Measurements from ENCODE around the gene DENND2A.
"Not testable (repeated sequence)": the region's sequence is repeated elsewhere in the genome, so short reads cannot be mapped to it uniquely, and the experiment has no call there.

Gene DENND2A

DNA sequence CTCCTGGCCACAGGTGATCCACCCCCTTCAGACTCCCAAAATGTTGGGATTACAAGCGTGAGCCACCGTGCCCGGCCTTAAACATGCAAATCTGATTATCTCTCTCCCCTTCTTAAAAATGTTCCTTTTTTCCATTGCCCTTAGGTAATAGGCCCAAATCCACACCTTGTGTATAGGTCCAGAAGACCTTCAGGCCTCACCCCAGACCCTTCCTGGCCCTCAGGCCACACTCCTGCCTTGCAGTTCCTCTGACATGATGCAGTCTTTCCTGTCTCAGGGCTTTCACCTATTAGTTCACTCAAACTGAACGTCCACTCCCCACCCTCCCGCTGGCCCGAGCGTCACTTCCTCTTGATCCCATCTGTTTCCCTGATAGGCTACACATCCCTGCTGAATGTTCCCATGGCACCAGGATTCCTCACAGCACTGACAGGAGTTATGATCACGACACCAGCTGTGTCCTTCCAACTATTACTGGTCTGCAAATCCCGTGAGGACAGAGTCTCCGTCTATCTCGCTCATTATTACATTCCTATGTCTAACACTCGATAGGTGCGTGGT lies 46.4 kb downstream of the DENND2A start:
- H3K27ac ChIP-seq = no peak overlapping the region
- DNase-seq (ENCODE audit: low read depth, low spot score) = no peak

DNA sequence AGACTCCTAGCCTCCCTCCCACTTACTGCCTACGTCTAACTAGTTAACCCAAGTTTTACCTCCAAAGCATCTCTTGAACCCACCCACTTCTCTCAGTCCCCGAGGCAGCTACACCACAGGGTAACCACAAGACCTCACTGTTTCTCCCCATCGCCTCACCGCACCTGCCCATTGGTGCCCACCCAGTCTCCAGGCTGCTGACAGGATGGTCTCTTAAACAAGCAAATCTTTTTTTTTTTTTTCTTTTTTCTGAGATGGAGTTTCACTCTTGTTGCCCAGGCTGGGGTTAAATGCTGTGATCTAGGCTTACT lies 47.0 kb downstream of the DENND2A start:
- DNase-seq (ENCODE audit: low read depth, low spot score) = no peak
- no peak overlapping the region for H3K27ac ChIP-seq

DNA sequence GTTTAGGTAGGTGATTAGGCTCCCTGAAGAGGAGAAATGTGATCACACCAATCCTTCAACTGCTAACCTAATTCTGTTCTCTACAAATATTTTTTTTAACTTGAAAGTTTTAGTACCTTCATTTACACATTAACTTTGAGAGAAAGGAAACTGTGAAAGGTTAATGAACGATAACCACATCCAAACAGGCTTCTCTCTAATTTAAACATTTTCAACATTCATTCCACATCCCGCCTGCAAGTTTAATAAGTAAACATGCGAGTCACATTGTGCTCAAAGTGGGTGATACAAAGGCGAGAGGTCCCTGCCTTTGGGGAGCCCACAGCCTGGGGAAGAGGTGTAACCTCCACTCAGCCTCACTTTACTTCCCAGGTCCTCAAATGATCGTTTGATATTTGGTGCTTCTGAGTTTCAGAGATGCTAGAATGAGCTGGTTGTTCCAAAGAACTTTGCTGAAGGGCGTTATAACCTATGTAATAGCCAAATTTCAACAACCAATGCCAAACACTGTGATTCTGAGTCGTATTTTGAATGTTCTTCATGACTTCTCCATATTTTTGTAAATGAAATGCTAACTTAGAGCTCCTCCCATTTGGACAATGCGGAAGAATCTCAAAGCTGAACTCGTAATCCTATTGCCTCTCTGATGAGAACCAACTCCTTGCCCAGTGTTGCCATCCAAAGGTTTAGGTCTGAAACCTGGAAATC lies 47.5 kb downstream of the DENND2A start:
- no peak for DNase-seq (ENCODE audit: low read depth, low spot score)
- H3K27ac ChIP-seq = no peak overlapping the region

DNA sequence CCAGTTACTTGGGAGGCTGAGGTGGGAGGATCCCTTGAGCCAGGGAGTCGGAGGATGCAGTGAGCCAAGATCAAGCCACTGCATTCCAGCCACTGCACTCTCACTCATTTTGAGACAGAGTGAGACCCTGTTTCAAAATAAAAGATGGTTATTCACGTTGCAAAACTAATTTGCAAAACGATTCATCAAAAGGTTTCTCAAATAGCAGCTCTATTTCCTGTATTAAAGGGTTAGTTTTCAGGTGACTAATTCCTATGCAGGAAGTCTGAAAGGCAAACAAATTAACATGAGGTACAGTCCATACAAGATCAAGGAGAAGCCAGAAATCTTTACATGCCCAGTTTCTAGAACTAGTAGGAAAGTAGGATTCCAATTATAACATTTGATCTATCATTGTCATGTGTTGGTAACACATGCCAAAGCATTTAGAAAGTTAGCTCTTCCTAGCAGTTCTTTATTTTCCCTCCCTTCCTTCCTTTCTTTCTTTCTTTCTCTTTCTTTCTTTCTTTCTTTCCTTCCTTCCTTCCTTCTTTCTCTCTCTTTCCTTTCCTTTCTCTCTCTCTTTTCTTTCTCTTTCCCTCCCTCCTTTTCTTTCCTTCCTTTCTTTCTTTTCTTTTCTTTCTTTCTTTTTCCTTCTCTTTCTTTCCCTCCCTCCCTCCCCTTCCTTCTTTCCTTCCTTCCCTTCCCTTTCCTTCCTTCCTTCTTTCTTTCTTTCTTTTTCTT lies 49.3 kb downstream of the DENND2A start:
- DNase-seq (ENCODE audit: low read depth, low spot score) = no peak
- H3K27ac ChIP-seq = no peak overlapping the region

DNA sequence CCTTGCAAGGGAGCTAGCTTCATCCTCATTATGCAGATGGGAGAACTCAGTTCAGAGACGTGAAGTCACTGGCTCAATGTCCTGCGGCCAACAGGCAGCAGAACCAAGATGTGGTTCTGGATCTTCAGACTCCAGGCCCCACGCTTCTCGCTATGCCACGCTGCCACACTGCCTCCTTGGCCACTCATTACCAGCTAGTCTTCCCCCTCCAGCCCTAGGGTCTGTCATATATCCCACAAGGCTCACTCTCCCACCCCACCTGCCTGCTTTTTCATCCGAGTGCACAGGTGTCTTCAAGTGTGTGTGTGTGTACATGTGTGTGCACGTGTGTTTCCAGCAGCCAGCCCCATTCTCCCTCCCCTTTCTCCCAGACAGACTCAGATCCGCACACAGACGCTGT lies 53.4 kb downstream of the DENND2A start:
- no peak overlapping the region for H3K27ac ChIP-seq
- DNase-seq (ENCODE audit: low read depth, low spot score) = no peak

DNA sequence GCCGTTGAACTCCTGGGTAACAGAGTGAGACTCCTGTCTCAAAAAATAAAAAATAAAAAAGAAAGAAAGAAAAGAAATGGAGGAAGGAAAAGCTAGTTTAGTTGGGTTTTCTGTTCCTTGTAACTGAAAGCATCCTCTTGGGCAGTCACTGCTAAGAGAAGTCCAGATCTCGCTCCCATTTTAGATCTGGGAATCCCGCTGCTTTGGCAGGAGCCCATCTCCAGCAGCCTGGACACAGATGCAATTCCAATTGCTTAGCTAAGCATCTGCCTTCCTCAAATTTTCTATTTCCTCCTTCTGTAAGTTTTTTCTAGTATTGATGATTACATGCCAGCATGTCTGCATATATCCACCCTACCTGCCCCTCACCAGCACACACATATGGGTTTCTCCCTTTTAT lies 54.1 kb downstream of the DENND2A start:
- no peak for DNase-seq (ENCODE audit: low read depth, low spot score)
- H3K27ac ChIP-seq = no peak overlapping the region

DNA sequence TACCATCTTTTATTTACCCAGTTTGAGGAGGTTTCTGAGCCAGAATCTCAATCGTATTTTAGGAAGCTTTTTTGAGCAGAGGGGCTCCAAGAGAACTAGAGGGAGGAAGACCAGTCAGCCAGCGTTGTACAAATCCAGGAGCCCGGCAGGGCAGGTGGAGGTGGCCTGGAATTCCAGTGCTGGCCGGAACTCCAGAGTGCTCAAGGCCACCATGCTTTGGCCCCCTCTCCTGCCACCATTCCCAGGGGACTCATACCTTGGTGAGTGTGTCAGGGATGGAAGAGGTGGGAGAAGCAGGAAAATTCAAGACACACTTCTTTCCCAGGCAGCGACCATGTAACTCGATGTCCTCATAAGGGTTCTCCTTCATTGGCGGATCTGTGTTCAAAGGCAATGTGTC lies 55.3 kb downstream of the DENND2A start:
- H3K27ac ChIP-seq = no peak overlapping the region
- DNase-seq (ENCODE audit: low read depth, low spot score) = no peak

DNA sequence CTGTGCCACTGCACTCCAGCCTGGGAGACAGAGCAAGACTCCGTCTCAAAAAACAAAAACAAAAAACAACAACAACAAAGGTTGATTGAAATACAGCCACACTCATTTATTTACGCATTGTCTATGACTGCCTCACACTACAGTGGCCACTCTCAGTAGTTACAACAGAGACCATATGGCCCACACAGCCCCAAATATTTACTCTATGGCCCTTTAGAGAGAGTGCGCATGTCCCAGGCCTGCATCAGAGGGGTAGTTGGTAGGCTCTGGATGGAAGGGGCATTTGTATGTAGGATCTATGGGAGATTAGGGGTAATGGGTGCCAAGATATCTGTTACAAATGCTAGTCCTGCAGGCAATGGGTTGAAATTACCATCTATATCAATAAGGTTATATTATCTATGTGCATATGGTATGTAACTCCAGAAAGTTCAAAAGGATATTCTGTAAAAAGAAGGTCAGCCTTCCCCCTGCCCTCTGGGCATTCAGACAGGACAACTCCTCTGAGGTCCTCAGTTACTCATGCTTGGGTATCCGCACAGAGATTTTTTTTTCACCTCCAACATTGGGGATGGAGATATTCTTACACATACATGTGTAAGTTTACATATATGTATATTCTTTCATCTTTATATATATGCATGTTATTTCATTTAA lies 56.3 kb downstream of the DENND2A start:
- no peak overlapping the region for H3K27ac ChIP-seq
- no peak for DNase-seq (ENCODE audit: low read depth, low spot score)

DNA sequence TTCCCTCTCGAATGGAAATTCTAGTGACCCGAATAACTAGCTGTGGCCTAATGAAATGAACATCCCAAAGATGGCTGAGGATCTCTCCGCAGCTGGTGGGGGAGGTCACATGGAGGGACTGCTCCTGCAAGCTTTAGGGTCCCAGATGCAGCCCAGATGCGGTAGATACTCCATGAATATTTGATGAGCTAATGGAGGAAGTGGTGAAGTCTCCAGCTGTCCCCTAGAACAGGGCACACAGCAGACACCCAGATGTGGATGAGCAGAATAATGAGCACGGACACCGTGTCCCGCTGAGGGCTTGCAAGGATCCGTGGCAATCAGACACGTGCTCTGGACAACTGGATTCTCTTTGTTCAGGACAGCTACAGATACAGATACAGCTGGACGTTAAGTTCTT lies 59.2 kb downstream of the DENND2A start:
- DNase-seq (ENCODE audit: low read depth, low spot score) = no peak
- H3K27ac ChIP-seq = no peak overlapping the region

DNA sequence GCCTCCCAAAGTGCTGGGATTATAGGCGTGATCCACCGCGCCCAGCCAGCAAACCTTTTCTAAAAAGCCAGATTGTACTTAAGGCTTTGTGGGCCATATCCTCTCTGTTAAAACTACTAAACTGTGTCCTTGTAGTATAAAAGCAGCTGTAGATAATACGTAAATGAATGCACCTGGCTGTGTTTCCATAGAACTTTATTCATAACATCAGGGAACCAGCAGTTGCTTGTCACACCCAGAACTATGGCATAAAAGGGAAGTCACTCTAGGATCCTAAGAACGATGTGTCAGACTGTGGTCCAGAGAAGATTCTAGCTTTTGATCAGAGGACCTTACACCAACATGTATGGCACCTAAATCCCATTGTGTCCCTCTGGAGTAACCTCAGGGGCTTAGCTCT lies 63.0 kb downstream of the DENND2A start:
- H3K27ac ChIP-seq = no peak overlapping the region
- no peak for DNase-seq (ENCODE audit: low read depth, low spot score)

DNA sequence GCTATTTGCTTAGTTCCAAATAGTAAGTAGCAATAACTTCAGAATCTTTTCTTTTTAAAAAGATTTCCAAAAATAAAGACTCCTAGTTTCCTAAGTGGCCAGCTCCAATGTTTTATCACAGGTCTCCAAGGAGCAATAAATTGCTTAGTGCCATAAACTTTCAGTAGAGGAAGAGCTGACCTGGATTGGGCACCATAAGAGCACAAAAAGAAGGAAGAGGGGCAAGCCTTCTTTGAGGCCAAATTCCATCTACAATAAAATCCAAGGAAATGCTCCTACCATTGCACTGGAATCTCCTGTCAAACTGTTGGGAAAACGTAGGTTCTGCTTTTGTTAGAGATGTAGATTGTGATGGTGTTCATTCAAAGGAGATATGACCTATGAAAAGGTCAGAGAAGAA lies 64.0 kb downstream of the DENND2A start:
- H3K27ac ChIP-seq = no peak overlapping the region
- no peak for DNase-seq (ENCODE audit: low read depth, low spot score)

DNA sequence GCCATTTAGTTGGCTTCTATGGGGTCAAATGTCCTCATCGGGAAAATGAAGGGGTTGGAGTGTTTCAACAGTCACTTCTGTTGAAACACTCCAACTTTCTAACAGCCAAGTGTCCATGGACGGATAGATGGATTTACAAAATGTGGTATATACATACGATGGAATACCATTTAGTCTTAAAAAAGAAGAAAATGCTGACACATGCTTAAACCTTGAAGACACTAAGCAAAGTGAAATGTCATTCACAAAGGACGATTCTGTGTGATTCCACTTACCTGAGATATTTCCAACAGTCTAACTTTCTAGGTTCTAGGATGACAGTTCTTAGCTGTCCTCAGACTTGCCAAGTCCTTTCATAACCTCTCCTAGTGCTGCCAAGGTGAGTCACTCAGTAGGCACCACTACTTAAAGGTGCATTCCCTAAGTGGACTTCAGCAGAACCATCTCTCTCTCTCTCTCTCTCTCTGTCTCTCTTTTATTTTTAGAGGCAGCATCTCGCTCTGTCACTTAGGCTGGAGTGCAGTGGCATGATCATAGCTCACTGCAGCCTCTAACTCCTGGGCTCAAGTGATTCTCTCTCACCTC lies 69.0 kb downstream of the DENND2A start:
- DNase-seq (ENCODE audit: low read depth, low spot score) = peak; percentile 51

DNA sequence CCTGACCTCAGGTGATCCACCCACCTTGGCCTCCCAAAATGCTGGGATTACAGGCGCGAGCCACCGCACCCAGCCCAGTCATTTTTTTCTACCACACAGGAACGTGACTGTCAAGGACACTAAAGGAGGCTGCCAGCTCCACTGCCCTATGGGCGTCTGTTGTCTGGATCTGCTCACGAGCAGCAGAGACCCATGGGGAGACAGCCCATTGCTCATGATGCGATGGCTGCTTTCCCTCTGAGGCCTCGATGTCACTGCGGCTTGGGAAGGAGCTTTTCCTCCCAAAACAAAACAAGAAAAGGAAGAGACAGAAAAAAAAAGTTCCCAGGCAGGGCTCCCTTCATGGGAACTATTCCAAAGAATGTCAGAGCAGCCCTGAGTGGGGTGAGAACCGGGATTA lies 70.5 kb downstream of the DENND2A start:
- no peak overlapping the region for H3K27ac ChIP-seq
- no peak for DNase-seq (ENCODE audit: low read depth, low spot score)

More for the DNA sequence above, 69.0 kb downstream of the DENND2A start:
- no peak overlapping the region for H3K27ac ChIP-seq

DNA sequence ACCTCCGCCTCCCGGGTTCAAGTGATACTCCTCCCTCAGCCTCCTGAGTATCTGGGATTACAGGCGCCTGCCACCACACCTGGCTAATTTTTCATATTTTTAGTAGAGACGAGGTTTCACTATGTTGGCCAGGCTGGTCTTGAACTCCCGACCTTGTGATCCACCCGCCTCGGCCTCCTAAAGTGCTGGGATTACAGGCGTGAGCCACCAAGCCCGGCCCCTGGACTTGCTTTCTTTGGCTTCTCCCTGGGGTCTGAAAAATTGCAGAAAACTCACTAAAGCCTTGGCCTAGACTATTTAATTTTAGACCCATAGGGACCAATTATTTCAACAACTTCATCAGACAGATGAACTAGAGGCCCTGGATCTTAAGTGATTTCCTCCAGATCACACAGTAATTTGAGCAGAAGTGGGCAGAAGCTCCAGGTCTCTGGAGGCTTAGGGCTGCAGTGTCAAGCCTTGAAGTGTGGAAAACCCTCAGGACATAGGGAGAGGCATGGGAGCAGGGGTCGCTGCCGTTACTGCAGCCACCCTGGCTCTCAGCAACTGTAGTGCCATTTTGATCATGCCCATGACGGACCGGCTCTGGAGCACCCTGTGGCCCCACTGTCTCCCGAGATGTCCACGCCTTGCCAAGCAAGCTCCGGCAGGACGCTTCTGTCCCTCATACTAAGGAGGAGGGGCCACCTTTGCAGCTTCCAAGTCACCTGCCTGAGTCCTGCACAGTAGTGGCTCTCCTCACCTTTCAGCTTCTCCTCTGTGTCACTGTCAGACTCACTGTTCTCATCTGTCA lies 72.4 kb downstream of the DENND2A start:
- no peak overlapping the region for H3K27ac ChIP-seq
- DNase-seq (ENCODE audit: low read depth, low spot score) = no peak

DNA sequence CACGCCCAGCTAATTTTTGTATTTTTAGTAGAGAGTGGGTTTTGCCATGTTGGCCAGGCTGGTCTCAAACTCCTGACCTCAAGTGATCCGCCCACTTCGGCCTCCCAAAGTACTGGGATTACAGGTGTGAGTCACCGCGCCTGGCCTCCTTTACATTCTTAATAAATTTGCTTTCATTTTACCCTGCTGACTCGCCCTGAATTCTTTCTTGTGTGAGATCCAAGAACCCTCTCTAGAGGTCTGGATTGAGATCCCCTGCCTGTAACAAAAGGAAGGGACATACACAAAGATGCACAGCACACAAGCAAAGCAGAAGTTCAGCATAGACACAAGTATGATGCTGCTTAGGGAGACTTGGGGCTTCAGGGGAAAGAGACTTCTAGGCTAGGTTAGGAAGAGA lies 74.4 kb downstream of the DENND2A start:
- not testable (repeated sequence) for H3K27ac ChIP-seq; DNase-seq (ENCODE audit: low read depth, low spot score)

DNA sequence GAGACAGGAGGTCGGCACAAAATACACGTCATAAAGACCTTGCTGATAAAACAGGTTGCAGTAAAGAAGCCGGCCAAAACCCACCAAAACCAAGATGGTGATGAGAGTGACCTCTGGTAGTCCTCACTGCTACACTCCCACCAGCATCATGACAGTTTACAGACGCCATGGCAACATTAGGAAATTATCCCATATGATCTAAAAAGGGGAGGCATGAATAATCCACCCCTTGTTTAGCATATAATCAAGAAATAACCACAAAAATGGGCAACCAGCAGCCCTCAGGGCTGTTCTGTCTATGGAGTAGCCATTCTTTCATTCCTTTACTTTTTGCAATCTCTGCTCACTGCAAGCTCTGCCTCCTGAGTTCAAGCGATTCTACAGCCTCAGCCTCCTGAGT lies 74.9 kb downstream of the DENND2A start:
- DNase-seq (ENCODE audit: low read depth, low spot score); H3K27ac ChIP-seq: not testable (repeated sequence)

DNA sequence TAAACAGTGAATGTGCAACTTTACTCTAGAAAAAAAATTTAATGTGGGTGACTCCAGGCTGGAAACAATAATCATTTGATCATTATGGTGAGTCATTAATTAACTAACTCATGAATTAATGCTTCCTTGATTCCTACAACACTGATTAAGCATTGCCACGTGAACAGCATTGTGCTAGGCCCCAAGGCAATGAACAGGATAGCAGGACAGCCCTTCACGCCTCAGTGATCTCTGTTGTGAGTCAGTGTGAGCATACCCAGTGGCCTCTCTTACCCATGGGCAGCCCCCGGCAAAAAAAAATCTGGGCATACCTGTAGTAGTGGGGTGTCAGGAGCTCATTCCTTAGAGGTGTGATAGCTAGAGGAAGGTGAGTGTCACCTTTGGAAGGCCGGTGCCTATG lies 76.0 kb downstream of the DENND2A start:
- DNase-seq (ENCODE audit: low read depth, low spot score) = peak; percentile 90
- H3K27ac ChIP-seq = peak overlapping the region; percentile 22

DNA sequence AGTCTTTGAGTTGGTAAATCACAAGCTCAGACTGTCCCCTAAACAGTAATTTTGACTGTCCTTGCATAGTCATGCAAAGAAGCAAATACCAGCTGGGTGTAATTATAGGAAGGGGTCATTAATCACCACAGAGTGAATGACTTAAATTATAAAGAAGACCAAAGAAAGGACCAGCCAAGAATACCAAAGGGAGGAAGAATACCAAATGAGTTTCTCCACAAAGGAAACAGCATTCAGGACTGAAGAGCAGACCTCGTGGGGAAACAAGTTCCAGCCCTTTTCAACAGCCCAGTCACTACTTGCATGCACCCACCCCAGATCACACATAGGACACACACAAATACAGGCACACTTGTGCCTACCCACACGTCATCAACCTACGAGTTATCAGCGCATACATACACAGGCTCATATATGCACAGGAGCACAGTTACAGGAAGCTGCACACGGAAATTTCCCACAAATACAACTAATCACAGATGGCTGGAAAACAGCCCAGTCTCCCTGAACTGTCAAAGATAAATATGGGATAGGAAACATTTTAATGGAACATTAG lies 77.6 kb downstream of the DENND2A start:
- no peak overlapping the region for H3K27ac ChIP-seq
- DNase-seq (ENCODE audit: low read depth, low spot score) = no peak

DNA sequence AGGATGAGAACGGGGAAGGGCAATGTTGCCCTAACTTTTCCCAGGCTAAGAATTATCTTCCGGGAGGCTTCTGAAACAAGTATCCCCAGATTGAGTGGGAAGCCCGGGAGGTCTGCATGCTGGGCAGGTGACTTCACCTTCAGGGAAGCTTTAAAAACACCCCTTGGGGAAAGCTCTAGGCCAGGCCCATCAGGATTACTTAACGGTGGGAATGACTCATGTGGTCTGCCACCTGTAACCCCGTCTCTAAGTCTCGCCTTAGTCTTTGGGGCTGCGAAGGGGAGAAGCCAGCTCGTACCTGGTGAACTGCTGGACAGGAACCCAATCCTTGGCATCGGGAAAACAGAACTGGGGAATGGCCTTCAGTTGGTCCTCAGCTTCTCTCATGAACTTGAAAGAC lies 81.2 kb downstream of the DENND2A start:
- H3K27ac ChIP-seq = no peak overlapping the region
- DNase-seq (ENCODE audit: low read depth, low spot score) = no peak
